Activated CD8-positive, alpha-beta T cell treated with anti-CD3 and anti-CD28 coated beads for 36 hours (primary cell): ENCODE results near the gene CEP164. TPM values are rescaled to one million over a fixed set of nuclear protein-coding genes. Genes with fewer than 3 reads are reported as not detected.

ENCODE experiments used
- ATAC-seq: fragments of 200-7000 bp; cut with Tn5 transposase; one replicate; pipeline ENCODE4 v1.10.0; 2021; ENCODE audit warnings: mild to moderate bottlenecking, moderate library complexity
- CTCF ChIA-PET: fragments of 350-600 bp; sonication (Branson Sonifier 250); formaldehyde crosslinking; loops from one replicate; lab custom pipeline; 2021; ENCODE audit warnings: antibody characterized with exemption; lab: Charles Lee
- POLR2A ChIA-PET: fragments of 350-600 bp; sonication (Branson Sonifier 250); formaldehyde crosslinking; loops from one replicate; lab custom pipeline; 2021; ENCODE audit warnings: antibody characterized with exemption; lab: Charles Lee
- DNase-seq: peaks from one replicate; pipeline ENCODE4 v3.0.0-alpha.2; 2020
- H3K27ac Mint-ChIP-seq: one replicate; pipeline ENCODE4 v1.8.0; 2021; ENCODE audit warnings: mild to moderate bottlenecking, mixed read lengths
- H3K27me3 Mint-ChIP-seq: one replicate; pipeline ENCODE4 v1.8.0; 2021; ENCODE audit warnings: mixed read lengths
- H3K36me3 Mint-ChIP-seq: one replicate; pipeline ENCODE4 v1.8.0; 2021; ENCODE audit warnings: low read depth, mixed read lengths
- H3K4me1 Mint-ChIP-seq: one replicate; pipeline ENCODE4 v1.8.0; 2021; ENCODE audit warnings: low read depth, mixed read lengths
- H3K4me3 Mint-ChIP-seq: one replicate; pipeline ENCODE4 v1.8.0; 2021; ENCODE audit warnings: mild to moderate bottlenecking, moderate library complexity, mixed read lengths
- H3K9me3 Mint-ChIP-seq: one replicate; pipeline ENCODE4 v1.8.0; 2021; ENCODE audit warnings: mixed read lengths
- intact Hi-C: fragments of 100-400 bp; cut with micrococcal nuclease; formaldehyde crosslinking; loops from one replicate; pipeline ENCODE4 v1.10.0; 2022
- total RNA-seq, 2 experiments: library from RNA; stranded (reverse); gene quantifications; one replicate each; pipeline ENCODE4 v1.2.3, GENCODE V29; 2021
- TF ChIP-seq, protein P1 (sequence below): fragments of 200-600 bp; IDR thresholded peaks from one replicate; pipeline ENCODE4 v1.8.0; 2022; ENCODE audit warnings: antibody characterized with exemption, mild to moderate bottlenecking

CEP164 gene
- total RNA-seq, 2 experiments from 2014 or later, result 24.0 to 25.5 TPM

DNA sequence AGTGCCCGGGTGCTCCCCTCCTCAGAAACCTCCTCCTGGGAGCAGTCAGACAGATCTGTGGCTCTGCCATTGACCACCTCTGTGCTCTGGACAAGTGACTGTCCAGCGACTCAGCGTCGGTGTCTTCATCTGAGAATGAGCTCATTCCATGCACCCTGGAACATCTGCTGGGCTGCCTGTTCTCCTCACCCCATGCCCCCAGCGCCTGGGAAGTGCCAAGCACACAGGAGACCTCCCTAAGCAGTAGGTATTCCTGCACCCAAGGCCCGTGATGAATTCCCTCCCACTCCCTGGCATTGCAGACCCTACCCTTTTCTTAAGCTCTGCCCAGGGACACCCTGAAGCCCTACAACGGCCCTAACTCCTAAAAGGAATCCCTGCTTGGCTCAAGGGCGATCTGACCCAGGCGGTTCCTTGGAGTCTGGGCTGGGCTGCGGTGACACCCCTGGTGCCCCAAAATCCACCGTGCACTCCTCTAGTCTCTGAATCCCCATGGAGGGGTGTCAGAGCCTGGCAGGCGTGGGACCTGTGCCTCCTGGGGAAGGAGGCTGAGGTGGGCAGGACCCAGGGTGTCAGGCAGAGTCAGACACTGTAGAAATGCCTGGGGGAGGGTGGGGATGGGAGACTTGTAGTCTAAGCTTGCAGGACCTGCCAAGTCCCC lies 92.0 kb downstream of the CEP164 start:
- Mint-ChIP-seq H3K27me3 (no peaks in the 10 kb centered on the region), H3K36me3 (no peaks in the 10 kb centered on the region), H3K27ac (no peak overlapping the region), H3K4me1 (no peaks in the 10 kb centered on the region), H3K4me3 (no peak overlapping the region), H3K9me3 (no peaks in the 10 kb centered on the region)
- ChIA-PET POLR2A (interaction anchor here (0.9 kb wide), 1 partner anchor 9 kb away, joined by 3 read pairs; no protein-coding TSS in a partner anchor), CTCF (no interaction called here)
- ATAC-seq (no peak), DNase-seq (no peak)
- intact Hi-C loops, result no loop called here
- TF ChIP-seq, protein P1, sequence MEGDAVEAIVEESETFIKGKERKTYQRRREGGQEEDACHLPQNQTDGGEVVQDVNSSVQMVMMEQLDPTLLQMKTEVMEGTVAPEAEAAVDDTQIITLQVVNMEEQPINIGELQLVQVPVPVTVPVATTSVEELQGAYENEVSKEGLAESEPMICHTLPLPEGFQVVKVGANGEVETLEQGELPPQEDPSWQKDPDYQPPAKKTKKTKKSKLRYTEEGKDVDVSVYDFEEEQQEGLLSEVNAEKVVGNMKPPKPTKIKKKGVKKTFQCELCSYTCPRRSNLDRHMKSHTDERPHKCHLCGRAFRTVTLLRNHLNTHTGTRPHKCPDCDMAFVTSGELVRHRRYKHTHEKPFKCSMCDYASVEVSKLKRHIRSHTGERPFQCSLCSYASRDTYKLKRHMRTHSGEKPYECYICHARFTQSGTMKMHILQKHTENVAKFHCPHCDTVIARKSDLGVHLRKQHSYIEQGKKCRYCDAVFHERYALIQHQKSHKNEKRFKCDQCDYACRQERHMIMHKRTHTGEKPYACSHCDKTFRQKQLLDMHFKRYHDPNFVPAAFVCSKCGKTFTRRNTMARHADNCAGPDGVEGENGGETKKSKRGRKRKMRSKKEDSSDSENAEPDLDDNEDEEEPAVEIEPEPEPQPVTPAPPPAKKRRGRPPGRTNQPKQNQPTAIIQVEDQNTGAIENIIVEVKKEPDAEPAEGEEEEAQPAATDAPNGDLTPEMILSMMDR, result no peak

DNA sequence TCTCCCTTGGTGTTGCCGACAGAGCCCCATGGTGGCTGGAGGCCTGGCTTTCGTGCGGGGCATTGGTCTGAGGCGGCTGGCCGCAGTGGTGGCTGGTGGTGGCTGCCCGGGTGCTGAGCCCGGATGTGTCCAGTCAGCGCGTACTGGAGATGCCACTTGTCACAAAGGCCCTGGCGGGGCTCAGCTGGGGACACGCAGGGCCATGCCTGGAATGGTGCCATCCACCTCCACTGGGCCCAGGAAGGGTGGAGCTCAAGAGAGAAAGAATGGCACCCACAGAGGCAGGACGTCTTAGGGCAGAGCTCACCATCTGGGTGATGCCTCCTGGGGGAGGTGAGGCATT lies 92.5 kb downstream of the CEP164 start:
- no peak for DNase-seq
- no peaks in the 10 kb centered on the region for H3K4me1 Mint-ChIP-seq
- no peak for ATAC-seq
- no peak overlapping the region for H3K4me3 Mint-ChIP-seq
- no peaks in the 10 kb centered on the region for H3K9me3 Mint-ChIP-seq
- no peaks in the 10 kb centered on the region for H3K36me3 Mint-ChIP-seq
- peaks cover 2% of the 10 kb centered on the region for H3K27me3 Mint-ChIP-seq
- no peak overlapping the region for H3K27ac Mint-ChIP-seq
- intact Hi-C loops, result no loop called here
- TF ChIP-seq, protein P1, result no peak
- ChIA-PET POLR2A (interaction anchor here (0.9 kb wide), 1 partner anchor 9 kb away, joined by 3 read pairs; no protein-coding TSS in a partner anchor), CTCF (no interaction called here)

DNA sequence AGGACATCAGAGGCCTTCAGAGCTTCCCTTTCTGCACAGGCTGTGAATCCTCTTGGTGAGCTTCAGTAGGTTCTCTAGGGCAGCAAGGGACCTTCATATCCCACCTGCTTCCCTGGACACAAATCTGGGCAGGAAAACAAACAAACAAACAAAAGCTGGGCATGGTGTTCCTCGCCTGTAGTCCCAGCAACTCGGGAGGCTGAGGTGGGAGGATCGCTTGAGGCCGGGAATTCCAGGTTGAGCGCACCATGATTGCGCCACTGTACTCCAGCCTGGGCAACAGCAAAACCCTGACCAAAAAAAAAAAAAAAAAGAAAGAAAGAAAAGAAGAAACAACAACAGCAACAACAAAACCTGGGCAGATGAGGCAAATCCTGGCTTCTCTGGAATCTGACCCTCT lies 92.9 kb downstream of the CEP164 start:
- ATAC-seq (no peak), DNase-seq (no peak)
- intact Hi-C loops, result no loop called here
- Mint-ChIP-seq H3K27me3 (peaks cover 2% of the 10 kb centered on the region), H3K4me3 (no peak overlapping the region), H3K36me3 (no peaks in the 10 kb centered on the region), H3K9me3 (no peaks in the 10 kb centered on the region), H3K4me1 (no peaks in the 10 kb centered on the region), H3K27ac (no peak overlapping the region)
- POLR2A ChIA-PET, result interaction anchor here (0.9 kb wide), 1 partner anchor 8 kb away, joined by 3 read pairs; no protein-coding TSS in a partner anchor
- TF ChIP-seq, protein P1, result no peak
- CTCF ChIA-PET, result no interaction called here

DNA sequence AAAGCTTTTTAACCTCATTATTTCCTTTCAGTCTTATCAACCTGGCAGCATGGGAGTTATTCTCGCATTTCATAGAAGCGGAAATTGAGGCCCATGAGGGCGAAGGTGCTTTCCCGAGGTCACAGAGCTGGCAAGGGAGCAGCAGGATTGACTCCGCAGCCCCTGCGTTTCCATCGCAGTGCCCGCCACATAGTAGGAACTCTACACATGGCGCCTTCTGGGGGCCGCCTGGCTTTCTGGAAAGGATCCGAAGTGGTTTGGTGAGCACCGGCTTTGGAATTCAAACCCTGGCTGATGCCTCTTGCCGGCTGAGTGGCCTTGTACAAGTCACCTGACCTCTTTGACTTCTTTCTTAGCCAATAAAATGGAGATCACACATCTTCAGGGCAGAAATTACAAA lies 93.4 kb downstream of the CEP164 start:
- H3K9me3 Mint-ChIP-seq, result no peaks in the 10 kb centered on the region
- intact Hi-C loops, result no loop called here
- H3K36me3 Mint-ChIP-seq, result no peaks in the 10 kb centered on the region
- ChIA-PET POLR2A (no interaction called here), CTCF (no interaction called here)
- DNase-seq, result no peak
- H3K4me1 Mint-ChIP-seq, result no peaks in the 10 kb centered on the region
- peaks cover 2% of the 10 kb centered on the region for H3K27me3 Mint-ChIP-seq
- no peak overlapping the region for H3K4me3 Mint-ChIP-seq
- H3K27ac Mint-ChIP-seq, result no peak overlapping the region
- ATAC-seq, result no peak
- TF ChIP-seq, protein P1, result no peak

DNA sequence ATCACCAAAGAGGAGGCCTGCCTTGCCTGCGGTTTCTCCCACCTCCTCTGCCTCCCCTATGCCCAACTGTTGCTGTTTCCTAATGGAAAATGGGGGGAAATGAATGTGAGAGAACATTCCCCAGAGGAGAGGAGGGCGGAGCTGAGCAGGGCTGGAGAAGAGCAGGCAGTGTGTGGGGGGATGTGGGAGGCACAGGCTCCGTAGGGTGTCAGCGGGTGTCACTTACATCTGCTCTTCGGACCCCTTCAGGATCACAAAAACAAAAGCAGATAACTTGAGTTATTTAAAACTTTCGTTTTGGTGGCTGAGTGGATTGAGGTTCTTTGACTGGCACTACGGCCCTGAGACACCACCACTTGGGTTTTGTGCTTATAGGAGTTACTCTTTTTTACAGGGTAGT lies 93.8 kb downstream of the CEP164 start:
- no peak for DNase-seq
- ChIA-PET CTCF (no interaction called here), POLR2A (no interaction called here)
- Mint-ChIP-seq H3K4me3 (no peak overlapping the region), H3K27me3 (peaks cover 2% of the 10 kb centered on the region), H3K36me3 (no peaks in the 10 kb centered on the region), H3K4me1 (no peaks in the 10 kb centered on the region), H3K9me3 (no peaks in the 10 kb centered on the region), H3K27ac (no peak overlapping the region)
- intact Hi-C loops, result no loop called here
- TF ChIP-seq, protein P1, result no peak
- ATAC-seq, result no peak
